ENCODE measurements around the gene ALG1. TPM values are rescaled to one million over a fixed set of nuclear protein-coding genes. Genes with fewer than 3 reads are reported as not detected.

ALG1 gene
- total RNA-seq, 5 donors from 2014 or later (not counting 1 experiment from before 2014, with no cell fraction given), result 12.0 to 29.2 (median 25.7) TPM

GRCh38 chr16:5027575-5028235, 43.9 kb upstream of the ALG1 start:
- CTCF ChIA-PET, result no interaction called here

DNA sequence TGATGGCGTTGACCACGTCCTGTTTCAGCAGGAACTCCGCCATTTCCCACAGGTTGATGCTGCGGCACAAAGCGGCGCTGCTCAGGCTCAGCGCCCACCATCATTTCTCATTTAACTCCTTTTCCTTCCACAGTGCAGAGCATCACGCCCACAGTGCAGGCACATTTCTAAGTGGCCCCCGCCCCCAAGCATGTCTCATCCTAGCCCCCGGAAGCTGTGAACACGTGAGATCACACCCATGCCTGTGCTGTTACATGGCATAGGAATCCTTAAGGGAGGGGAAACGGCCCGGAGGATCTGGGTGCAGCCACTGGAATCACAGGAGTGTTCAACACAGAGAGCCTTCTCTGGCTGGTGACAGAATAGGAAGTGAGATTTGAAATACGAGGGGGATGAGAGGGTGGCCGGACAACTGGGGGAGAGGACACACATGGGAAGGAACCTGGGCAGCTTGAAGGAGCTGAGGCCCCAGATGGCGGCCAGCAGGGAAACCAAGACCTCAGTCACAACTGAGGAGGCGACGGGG, 42.6 kb upstream of the ALG1 start:
- peaks cover 4 to 12% of the 10 kb centered on the region in 2 experiments for H3K4me1 ChIP-seq (ENCODE audit: control insufficient read depth in 1 of 2, extremely low read depth in 1 of 2, insufficient read depth in 2 of 2, low read length in 2 of 2)
- H3K4me1 Mint-ChIP-seq, result peaks cover 10 to 13% (median 10%) of the 10 kb centered on the region in 3 donors
- no peaks in the 10 kb centered on the region for H3K27me3 Mint-ChIP-seq
- H3K4me3 ChIP-seq (ENCODE audit: control insufficient read depth in 1 of 2, extremely low read depth in 1 of 2, low read length in 1 of 2), result no peak overlapping the region
- no peaks in the 10 kb centered on the region for H3K9me3 ChIP-seq
- no peaks in the 10 kb centered on the region for H3K27me3 ChIP-seq (replicated peaks in 1 of 2; ENCODE audit: control insufficient read depth in 2 of 2, extremely low read depth in 1 of 2, insufficient read depth in 2 of 2, low read length in 1 of 2)
- 91% methylated on average over 15 of the region's 18 CpGs for WGBS (ENCODE audit: insufficient coverage)
- peaks cover 25% of the 10 kb centered on the region for H3K36me3 Mint-ChIP-seq
- ATAC-seq (replicated peaks in 1 of 4), result no peak
- ChIA-PET CTCF (no interaction called here), POLR2A (no interaction called here)
- no peak overlapping the region for H3K27ac Mint-ChIP-seq
- H3K4me3 Mint-ChIP-seq, result no peak overlapping the region
- DNase-seq, result no peak
- H3K36me3 ChIP-seq (ENCODE audit: control insufficient read depth in 2 of 2, extremely low read depth in 1 of 2, insufficient read depth in 1 of 2, low read length in 1 of 2), result peaks cover 4 to 17% of the 10 kb centered on the region in 2 donors
- H3K9me3 Mint-ChIP-seq, result no peaks in the 10 kb centered on the region
- no peak overlapping the region for H3K27ac ChIP-seq (ENCODE audit: low read length)

More at GRCh38 chr16:5027575-5028235, 43.9 kb upstream of the ALG1 start:
- ATAC-seq (replicated peaks in 1 of 4), result no peak
- WGBS (ENCODE audit: insufficient coverage), result 95% methylated on average over 24 of the region's 32 CpGs
- POLR2A ChIA-PET, result no interaction called here
- Histone ChIP-seq H3K9me3 (no peaks in the 10 kb centered on the region), H3K36me3 (ENCODE audit: control insufficient read depth in 2 of 2, extremely low read depth in 1 of 2, insufficient read depth in 1 of 2, low read length in 1 of 2) (peaks cover 4 to 17% of the 10 kb centered on the region in 2 donors), H3K27me3 (replicated peaks in 1 of 2; ENCODE audit: control insufficient read depth in 2 of 2, extremely low read depth in 1 of 2, insufficient read depth in 2 of 2, low read length in 1 of 2) (no peaks in the 10 kb centered on the region), H3K4me1 (ENCODE audit: control insufficient read depth in 1 of 2, extremely low read depth in 1 of 2, insufficient read depth in 2 of 2, low read length in 2 of 2) (peaks cover 0 to 6% of the 10 kb centered on the region in 2 experiments), H3K4me3 (ENCODE audit: control insufficient read depth in 1 of 2, extremely low read depth in 1 of 2, low read length in 1 of 2) (no peak overlapping the region), H3K27ac (ENCODE audit: low read length) (no peak overlapping the region)
- Mint-ChIP-seq H3K4me1 (peaks cover 3 to 7% (median 5%) of the 10 kb centered on the region in 3 donors), H3K4me3 (no peak overlapping the region), H3K27ac (no peak overlapping the region), H3K9me3 (no peaks in the 10 kb centered on the region), H3K36me3 (peaks cover 23% of the 10 kb centered on the region), H3K27me3 (no peaks in the 10 kb centered on the region)
- DNase-seq, result no peak

DNA sequence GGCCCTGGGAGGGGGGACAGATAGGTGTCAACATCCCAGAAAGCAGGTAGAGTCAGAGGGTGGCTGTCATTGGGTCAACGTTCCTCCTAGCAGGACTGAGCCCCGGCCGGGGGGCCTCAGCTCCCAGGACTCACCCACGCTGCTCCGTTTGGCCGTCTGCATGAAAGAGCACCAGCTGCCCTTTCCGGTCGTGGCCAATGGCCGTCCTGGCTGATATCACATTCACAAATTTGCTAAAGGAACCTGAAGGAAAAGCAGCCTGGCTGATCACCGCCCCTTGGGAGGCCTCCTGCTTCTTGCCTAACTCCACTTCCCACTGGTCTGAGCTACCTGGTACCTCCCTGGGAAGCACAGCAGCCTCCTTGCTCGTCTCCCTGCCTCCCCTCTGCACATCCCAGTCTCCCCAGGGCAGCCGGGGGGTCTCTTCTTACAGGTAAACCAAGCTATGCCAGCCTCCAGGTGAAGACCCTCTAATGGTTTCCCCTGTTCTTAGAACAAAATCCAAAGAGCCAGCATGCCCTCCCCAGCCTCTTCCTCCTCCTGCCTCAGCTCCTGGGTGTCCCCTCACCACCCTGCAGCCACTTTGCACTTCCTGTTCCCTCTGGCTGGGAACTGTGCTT, 41.3 kb upstream of the ALG1 start:
- Histone ChIP-seq H3K27me3 (replicated peaks in 1 of 2; ENCODE audit: control insufficient read depth in 2 of 2, extremely low read depth in 1 of 2, insufficient read depth in 2 of 2, low read length in 1 of 2) (no peaks in the 10 kb centered on the region), H3K4me1 (ENCODE audit: control insufficient read depth in 1 of 2, extremely low read depth in 1 of 2, insufficient read depth in 2 of 2, low read length in 2 of 2) (peaks cover 10 to 20% of the 10 kb centered on the region in 2 experiments), H3K9me3 (no peaks in the 10 kb centered on the region), H3K27ac (ENCODE audit: low read length) (no peak overlapping the region), H3K4me3 (ENCODE audit: control insufficient read depth in 1 of 2, extremely low read depth in 1 of 2, low read length in 1 of 2) (no peak overlapping the region), H3K36me3 (ENCODE audit: control insufficient read depth in 2 of 2, extremely low read depth in 1 of 2, insufficient read depth in 1 of 2, low read length in 1 of 2) (peaks cover 4 to 17% of the 10 kb centered on the region in 2 donors)
- CTCF ChIA-PET, result no interaction called here
- peaks cover 21% of the 10 kb centered on the region for H3K36me3 Mint-ChIP-seq
- no peak overlapping the region for H3K4me3 Mint-ChIP-seq
- ATAC-seq (replicated peaks in 1 of 4), result no peak
- peaks cover 16 to 23% (median 18%) of the 10 kb centered on the region in 3 donors for H3K4me1 Mint-ChIP-seq
- H3K27me3 Mint-ChIP-seq, result no peaks in the 10 kb centered on the region
- WGBS (ENCODE audit: insufficient coverage), result 94% methylated on average over 12 of the region's 12 CpGs
- no peaks in the 10 kb centered on the region for H3K9me3 Mint-ChIP-seq
- no peak for DNase-seq
- no peak overlapping the region for H3K27ac Mint-ChIP-seq
- POLR2A ChIA-PET, result no interaction called here

DNA sequence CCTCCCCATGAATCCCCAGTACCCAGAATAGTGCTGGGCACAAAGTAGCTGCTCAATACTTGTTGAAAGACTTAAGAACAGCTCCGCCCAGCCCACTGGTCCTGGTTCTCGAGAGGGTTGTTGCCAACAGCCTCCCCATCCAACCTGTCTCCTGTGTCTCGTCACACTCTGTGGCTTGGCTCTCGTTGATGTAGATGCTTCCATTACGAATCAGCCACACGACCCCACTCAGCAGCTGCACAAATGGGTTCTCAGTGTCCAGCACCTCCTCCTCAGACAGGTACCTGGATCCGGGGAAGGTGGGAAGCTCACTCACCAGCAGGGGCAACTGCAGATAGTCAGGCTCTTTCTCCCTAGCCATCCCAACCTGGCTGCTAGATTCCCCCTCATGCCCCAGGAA, 40.0 kb upstream of the ALG1 start:
- peaks cover 21% of the 10 kb centered on the region for H3K36me3 Mint-ChIP-seq
- H3K9me3 Mint-ChIP-seq, result no peaks in the 10 kb centered on the region
- ChIA-PET CTCF (no interaction called here), POLR2A (no interaction called here)
- peaks cover 4 to 14% of the 10 kb centered on the region in 2 donors for H3K36me3 ChIP-seq (ENCODE audit: control insufficient read depth in 2 of 2, extremely low read depth in 1 of 2, insufficient read depth in 1 of 2, low read length in 1 of 2)
- H3K4me3 ChIP-seq (ENCODE audit: control insufficient read depth in 1 of 2, extremely low read depth in 1 of 2, low read length in 1 of 2), result no peak overlapping the region
- 91% methylated on average over 7 of the region's 7 CpGs for WGBS (ENCODE audit: insufficient coverage)
- DNase-seq, result no peak
- peaks cover 16 to 23% (median 18%) of the 10 kb centered on the region in 3 donors for H3K4me1 Mint-ChIP-seq
- no peaks in the 10 kb centered on the region for H3K9me3 ChIP-seq
- H3K27me3 Mint-ChIP-seq, result no peaks in the 10 kb centered on the region
- no peak overlapping the region for H3K27ac ChIP-seq (ENCODE audit: low read length)
- H3K27me3 ChIP-seq (replicated peaks in 1 of 2; ENCODE audit: control insufficient read depth in 2 of 2, extremely low read depth in 1 of 2, insufficient read depth in 2 of 2, low read length in 1 of 2), result no peaks in the 10 kb centered on the region
- H3K27ac Mint-ChIP-seq, result no peak overlapping the region
- H3K4me3 Mint-ChIP-seq, result peak overlapping the region; percentile 51 to 77 (median 57)
- no peak for ATAC-seq (replicated peaks in 1 of 4)
- peaks cover 10 to 20% of the 10 kb centered on the region in 2 experiments for H3K4me1 ChIP-seq (ENCODE audit: control insufficient read depth in 1 of 2, extremely low read depth in 1 of 2, insufficient read depth in 2 of 2, low read length in 2 of 2)

DNA sequence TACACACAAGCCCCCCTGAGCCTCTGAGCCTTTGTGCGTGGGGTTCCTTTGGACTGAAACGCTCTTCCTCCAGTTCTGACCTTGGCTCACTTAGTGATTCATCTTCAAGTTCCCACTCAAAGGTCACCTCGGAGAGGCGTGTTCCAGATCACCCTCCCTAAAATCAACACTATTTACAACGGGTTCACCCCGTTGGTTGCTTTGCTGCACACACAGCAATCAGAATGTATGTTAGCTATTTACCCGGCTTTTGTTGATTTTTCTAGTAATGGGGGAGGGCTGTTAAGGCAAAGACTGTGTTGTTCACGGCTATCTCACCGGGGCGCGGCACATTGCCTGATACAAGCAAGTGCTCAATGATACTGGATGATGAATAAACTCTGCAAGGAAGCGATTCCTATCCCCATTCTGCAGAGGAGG, 38.9 kb upstream of the ALG1 start:
- Mint-ChIP-seq H3K36me3 (peaks cover 18% of the 10 kb centered on the region), H3K27me3 (no peaks in the 10 kb centered on the region), H3K9me3 (no peaks in the 10 kb centered on the region), H3K4me1 (peaks cover 16 to 23% (median 18%) of the 10 kb centered on the region in 3 donors), H3K27ac (peak overlapping the region; percentile 61 to 70), H3K4me3 (peak overlapping the region; percentile 77 to 87 (median 78))
- Histone ChIP-seq H3K27me3 (replicated peaks in 1 of 2; ENCODE audit: control insufficient read depth in 2 of 2, extremely low read depth in 1 of 2, insufficient read depth in 2 of 2, low read length in 1 of 2) (no peaks in the 10 kb centered on the region), H3K27ac (ENCODE audit: low read length) (no peak overlapping the region), H3K4me1 (ENCODE audit: control insufficient read depth in 1 of 2, extremely low read depth in 1 of 2, insufficient read depth in 2 of 2, low read length in 2 of 2) (peaks cover 10 to 20% of the 10 kb centered on the region in 2 experiments), H3K9me3 (no peaks in the 10 kb centered on the region), H3K36me3 (ENCODE audit: control insufficient read depth in 2 of 2, extremely low read depth in 1 of 2, insufficient read depth in 1 of 2, low read length in 1 of 2) (peaks cover 0 to 8% of the 10 kb centered on the region in 2 donors), H3K4me3 (ENCODE audit: control insufficient read depth in 1 of 2, extremely low read depth in 1 of 2, low read length in 1 of 2) (peak overlapping the region; percentile 79 to 84)
- ATAC-seq (replicated peaks in 1 of 4) (no peak), DNase-seq (no peak)
- ChIA-PET POLR2A (no interaction called here), CTCF (no interaction called here)
- 49% methylated on average over 7 of the region's 12 CpGs for WGBS (ENCODE audit: insufficient coverage)

- DNase-seq (peak; percentile 67 to 88 (median 81)), ATAC-seq (replicated peaks in 1 of 4) (peak; percentile 89 to 96 (median 94))
- H3K4me1 Mint-ChIP-seq, result peaks cover 16 to 23% (median 18%) of the 10 kb centered on the region in 3 donors
- Histone ChIP-seq H3K9me3 (no peaks in the 10 kb centered on the region), H3K27ac (ENCODE audit: low read length) (peak within 1 kb of the TSS; percentile 68), H3K36me3 (ENCODE audit: control insufficient read depth in 2 of 2, extremely low read depth in 1 of 2, insufficient read depth in 1 of 2, low read length in 1 of 2) (peaks cover 0 to 4% of the 10 kb centered on the region in 2 donors), H3K4me1 (ENCODE audit: control insufficient read depth in 1 of 2, extremely low read depth in 1 of 2, insufficient read depth in 2 of 2, low read length in 2 of 2) (peaks cover 10 to 20% of the 10 kb centered on the region in 2 experiments), H3K4me3 (ENCODE audit: control insufficient read depth in 1 of 2, extremely low read depth in 1 of 2, low read length in 1 of 2) (peak within 1 kb of the TSS; percentile 79 to 84), H3K27me3 (replicated peaks in 1 of 2; ENCODE audit: control insufficient read depth in 2 of 2, extremely low read depth in 1 of 2, insufficient read depth in 2 of 2, low read length in 1 of 2) (no peaks in the 10 kb centered on the region)
- H3K4me3 Mint-ChIP-seq, result peak within 1 kb of the TSS; percentile 77 to 87 (median 78)
- H3K36me3 Mint-ChIP-seq, result peaks cover 18% of the 10 kb centered on the region
- H3K9me3 Mint-ChIP-seq, result no peaks in the 10 kb centered on the region
- H3K27me3 Mint-ChIP-seq, result no peaks in the 10 kb centered on the region
- H3K27ac Mint-ChIP-seq, result peak within 1 kb of the TSS; percentile 89 to 90
- ChIA-PET CTCF (no interaction called here), POLR2A (no interaction called here)
- WGBS (ENCODE audit: insufficient coverage), result under 1% methylated on average over 97 of the region's 104 CpGs
These were observed 38.1 kb upstream of the ALG1 start, which contains the start of gene NAGPA for GRCh38 chr16:5033256-5034166. TSS of gene NAGPA (minus strand) at chr16:5033935. CDS start at chr16:5033914, 21 bp downstream.
